HG02981 (cell line): ENCODE results near the gene CEACAM19.
"Not testable (repeated sequence)": the region's sequence is repeated elsewhere in the genome, so short reads cannot be mapped to it uniquely, and the experiment has no call there.

Source experiments
- ATAC-seq: cut with Tn5 transposase; IDR thresholded peaks from one replicate; pipeline ENCODE4 v1.9.1; 2021; ENCODE audit warnings: mild to moderate bottlenecking, moderate library complexity; ENCODE audit not compliant: unreplicated experiment

The CEACAM19 gene

GRCh38 chr19:44671400-44671799, at the start of gene CEACAM19:
Gene CEACAM19 (plus strand): TSS chr19:44671482. CDS start chr19:44671932, 450 bp downstream.
- ATAC-seq = no peak

GRCh38 chr19:44623080-44623479, 48.2 kb upstream of the CEACAM19 start:
- no peak for ATAC-seq

- no peak for ATAC-seq
Measured at GRCh38 chr19:44623626-44624025, 47.7 kb upstream of the CEACAM19 start.

GRCh38 chr19:44624840-44625354, 46.4 kb upstream of the CEACAM19 start:
- ATAC-seq = no peak

- ATAC-seq = not testable (repeated sequence)
Measured at GRCh38 chr19:44625637-44626036, 45.6 kb upstream of the CEACAM19 start.

- no peak for ATAC-seq
Measured at GRCh38 chr19:44626048-44626624, 45.1 kb upstream of the CEACAM19 start.

- ATAC-seq = no peak
Measured at GRCh38 chr19:44627631-44628030, 43.7 kb upstream of the CEACAM19 start.

- no peak for ATAC-seq
Measured at GRCh38 chr19:44628793-44629192, 42.5 kb upstream of the CEACAM19 start.

- ATAC-seq = not testable (repeated sequence)
Measured at GRCh38 chr19:44631611-44632010, 39.7 kb upstream of the CEACAM19 start.

GRCh38 chr19:44634058-44634457, 37.2 kb upstream of the CEACAM19 start:
- not testable (repeated sequence) for ATAC-seq

- no peak for ATAC-seq
Measured at GRCh38 chr19:44634785-44635184, 36.5 kb upstream of the CEACAM19 start.

GRCh38 chr19:44635581-44636438, 35.5 kb upstream of the CEACAM19 start:
- no peak for ATAC-seq

GRCh38 chr19:44636439-44637389, 34.6 kb upstream of the CEACAM19 start:
- ATAC-seq = no peak

- ATAC-seq = no peak
Measured at GRCh38 chr19:44637390-44637764, 33.9 kb upstream of the CEACAM19 start.

GRCh38 chr19:44640518-44640917, 30.8 kb upstream of the CEACAM19 start:
- ATAC-seq = no peak

GRCh38 chr19:44641501-44642265, 29.6 kb upstream of the CEACAM19 start:
- ATAC-seq = no peak

- no peak for ATAC-seq
Measured at GRCh38 chr19:44642377-44642776, 28.9 kb upstream of the CEACAM19 start.

GRCh38 chr19:44643605-44644401, 27.5 kb upstream of the CEACAM19 start, which contains the start of gene PVR:
Gene PVR (plus strand): TSS chr19:44643910. CDS start chr19:44644097, 187 bp downstream.
- no peak for ATAC-seq

- no peak for ATAC-seq
Measured at GRCh38 chr19:44644402-44645016, 26.8 kb upstream of the CEACAM19 start.
